NCI-H748 (cell line): ENCODE data around the gene LSM10.

Experiments
- DNase-seq: peaks from one replicate; lab custom pipeline; 2025; ENCODE audit not compliant: unreplicated experiment; lab: John Stamatoyannopoulos, UW

LSM10 gene

GRCh38 chr1:36411674-36412648, 14.3 kb upstream of the LSM10 start:
- peak; percentile 76 for DNase-seq

GRCh38 chr1:36408479-36408878, 10.8 kb upstream of the LSM10 start:
- DNase-seq, result no peak

- no peak for DNase-seq
Measured at GRCh38 chr1:36406440-36406839, 8.7 kb upstream of the LSM10 start.

GRCh38 chr1:36402504-36402890, 4.8 kb upstream of the LSM10 start:
- no peak for DNase-seq

GRCh38 chr1:36401602-36402503, 4.1 kb upstream of the LSM10 start:
- DNase-seq, result no peak

- no peak for DNase-seq
Measured at GRCh38 chr1:36400825-36401601, 3.3 kb upstream of the LSM10 start.

GRCh38 chr1:36400514-36400824, 2.8 kb upstream of the LSM10 start:
- no peak for DNase-seq

GRCh38 chr1:36398370-36398977, 766 bp upstream of the LSM10 start:
- no peak for DNase-seq

- DNase-seq, result no peak
Measured at GRCh38 chr1:36397083-36397377, 678 bp downstream of the LSM10 start.

- no peak for DNase-seq
Measured at GRCh38 chr1:36396359-36396758, 1.3 kb downstream of the LSM10 start.

- DNase-seq, result no peak
Measured at GRCh38 chr1:36393686-36394085, 4.0 kb downstream of the LSM10 start.

GRCh38 chr1:36392836-36393235, 4.9 kb downstream of the LSM10 start:
- DNase-seq, result no peak

- DNase-seq, result no peak
Measured at GRCh38 chr1:36391271-36391670, 6.4 kb downstream of the LSM10 start.

- DNase-seq, result no peak
Measured at GRCh38 chr1:36390411-36390810, 7.3 kb downstream of the LSM10 start.

GRCh38 chr1:36389999-36390398, 7.7 kb downstream of the LSM10 start:
- DNase-seq, result no peak

- DNase-seq, result no peak
Measured at GRCh38 chr1:36389261-36389660, 8.4 kb downstream of the LSM10 start.

- DNase-seq, result no peak
Measured at GRCh38 chr1:36387141-36387949, 10.4 kb downstream of the LSM10 start.

- DNase-seq, result peak; percentile 70
Measured at GRCh38 chr1:36386265-36387140, 11.2 kb downstream of the LSM10 start.
